Progenitor cell of endocrine pancreas (in vitro differentiated cells): ENCODE results near the gene ADAMTSL3. TPM values are rescaled to one million over a fixed set of nuclear protein-coding genes. Genes with fewer than 3 reads are reported as not detected.

Source experiments
- DNase-seq: peaks from one replicate; pipeline ENCODE4 v3.0.0; 2021; ENCODE audit warnings: low spot score; ENCODE audit not compliant: unreplicated experiment
- H3K27ac Mint-ChIP-seq: 2 replicates; pipeline ENCODE4 v1.8.0; 2021; ENCODE audit warnings: mild to moderate bottlenecking, moderate library complexity, mixed read lengths
- H3K27me3 Mint-ChIP-seq: 2 replicates; pipeline ENCODE4 v1.8.0; 2021; ENCODE audit warnings: mixed read lengths
- H3K36me3 Mint-ChIP-seq: 2 replicates; pipeline ENCODE4 v1.8.0; 2022; ENCODE audit warnings: mixed read lengths; ENCODE audit not compliant: insufficient read depth
- H3K4me1 Mint-ChIP-seq: 2 replicates; pipeline ENCODE4 v1.8.0; 2021; ENCODE audit warnings: low read depth, mixed read lengths
- H3K4me3 Mint-ChIP-seq: 2 replicates; pipeline ENCODE4 v1.8.0; 2021; ENCODE audit warnings: low read depth, mild to moderate bottlenecking, moderate library complexity, mixed read lengths
- H3K9me3 Mint-ChIP-seq: 2 replicates; pipeline ENCODE4 v1.8.0; 2021; ENCODE audit warnings: low read depth, mixed read lengths
- total RNA-seq: library from RNA; stranded (reverse); gene quantifications from 2 replicates; pipeline ENCODE4 v1.2.1, GENCODE V29; 2021
- TF ChIP-seq, protein P1 (sequence below): fragments of 200-600 bp; sonication (generic); IDR thresholded peaks from one replicate; pipeline ENCODE4 v1.5.0; 2021; ENCODE audit warnings: antibody characterized with exemption, mild to moderate bottlenecking; ENCODE audit not compliant: unreplicated experiment

The ADAMTSL3 gene
- total RNA-seq, 1 donor from 2014 or later: 0.24 TPM

GRCh38 chr15:83769411-83769999 lies 115.6 kb downstream of the ADAMTSL3 start:
- no peak overlapping the region for H3K27ac Mint-ChIP-seq
- peaks cover 4% of the 10 kb centered on the region for H3K4me1 Mint-ChIP-seq
- H3K9me3 Mint-ChIP-seq: no peaks in the 10 kb centered on the region
- H3K27me3 Mint-ChIP-seq: no peaks in the 10 kb centered on the region
- no peak overlapping the region for H3K4me3 Mint-ChIP-seq
- H3K36me3 Mint-ChIP-seq: no peaks in the 10 kb centered on the region
- DNase-seq: no peak
- TF ChIP-seq, protein P1, sequence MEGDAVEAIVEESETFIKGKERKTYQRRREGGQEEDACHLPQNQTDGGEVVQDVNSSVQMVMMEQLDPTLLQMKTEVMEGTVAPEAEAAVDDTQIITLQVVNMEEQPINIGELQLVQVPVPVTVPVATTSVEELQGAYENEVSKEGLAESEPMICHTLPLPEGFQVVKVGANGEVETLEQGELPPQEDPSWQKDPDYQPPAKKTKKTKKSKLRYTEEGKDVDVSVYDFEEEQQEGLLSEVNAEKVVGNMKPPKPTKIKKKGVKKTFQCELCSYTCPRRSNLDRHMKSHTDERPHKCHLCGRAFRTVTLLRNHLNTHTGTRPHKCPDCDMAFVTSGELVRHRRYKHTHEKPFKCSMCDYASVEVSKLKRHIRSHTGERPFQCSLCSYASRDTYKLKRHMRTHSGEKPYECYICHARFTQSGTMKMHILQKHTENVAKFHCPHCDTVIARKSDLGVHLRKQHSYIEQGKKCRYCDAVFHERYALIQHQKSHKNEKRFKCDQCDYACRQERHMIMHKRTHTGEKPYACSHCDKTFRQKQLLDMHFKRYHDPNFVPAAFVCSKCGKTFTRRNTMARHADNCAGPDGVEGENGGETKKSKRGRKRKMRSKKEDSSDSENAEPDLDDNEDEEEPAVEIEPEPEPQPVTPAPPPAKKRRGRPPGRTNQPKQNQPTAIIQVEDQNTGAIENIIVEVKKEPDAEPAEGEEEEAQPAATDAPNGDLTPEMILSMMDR: no peak

DNA sequence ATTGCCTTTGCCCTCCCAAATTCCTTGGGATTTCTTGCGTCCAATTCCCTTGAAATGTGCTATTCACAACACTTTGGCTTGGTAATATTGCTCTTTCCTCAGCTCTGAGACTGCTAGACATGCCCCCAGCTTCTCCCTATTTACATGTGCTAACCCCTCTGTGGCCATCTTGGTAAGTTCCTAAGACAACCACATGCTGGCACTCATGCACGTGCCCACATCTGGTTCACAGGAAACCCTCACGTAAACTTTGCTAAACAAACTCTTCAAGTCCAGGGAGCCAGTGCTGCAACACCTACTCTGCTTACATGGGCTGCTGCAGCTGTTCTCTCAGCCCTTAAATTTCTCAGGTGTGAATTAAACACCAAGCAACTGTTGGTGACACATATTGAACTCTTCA lies 121.8 kb downstream of the ADAMTSL3 start:
- no peak overlapping the region for H3K27ac Mint-ChIP-seq
- DNase-seq: no peak
- no peaks in the 10 kb centered on the region for H3K4me1 Mint-ChIP-seq
- TF ChIP-seq, protein P1: no peak
- H3K4me3 Mint-ChIP-seq: no peak overlapping the region
- H3K9me3 Mint-ChIP-seq: peaks cover 6% of the 10 kb centered on the region
- peaks cover 12% of the 10 kb centered on the region for H3K27me3 Mint-ChIP-seq
- H3K36me3 Mint-ChIP-seq: no peaks in the 10 kb centered on the region

DNA sequence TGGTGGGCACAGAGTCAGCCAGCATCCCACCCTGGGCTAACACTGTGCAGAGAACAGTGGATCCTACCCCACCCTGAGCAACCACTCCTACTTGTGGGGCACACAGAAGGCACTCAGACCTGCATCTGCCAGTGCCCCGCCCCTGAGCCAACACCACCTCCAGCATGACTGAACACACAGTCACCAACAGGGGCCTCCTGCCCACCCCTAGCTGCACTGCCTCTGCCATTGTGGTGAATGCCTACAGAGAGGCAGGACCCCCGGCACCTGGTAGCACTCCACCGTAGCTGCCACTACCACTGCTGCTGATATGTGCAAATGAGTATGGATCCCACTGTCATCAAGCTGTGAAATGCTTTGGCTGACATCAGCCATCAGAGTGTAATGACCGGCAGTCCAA lies 123.1 kb downstream of the ADAMTSL3 start:
- DNase-seq: no peak
- Mint-ChIP-seq H3K9me3 (peaks cover 6% of the 10 kb centered on the region), H3K36me3 (no peaks in the 10 kb centered on the region), H3K27me3 (peaks cover 12% of the 10 kb centered on the region), H3K4me1 (no peaks in the 10 kb centered on the region), H3K4me3 (no peak overlapping the region), H3K27ac (no peak overlapping the region)
- TF ChIP-seq, protein P1: no peak

DNA sequence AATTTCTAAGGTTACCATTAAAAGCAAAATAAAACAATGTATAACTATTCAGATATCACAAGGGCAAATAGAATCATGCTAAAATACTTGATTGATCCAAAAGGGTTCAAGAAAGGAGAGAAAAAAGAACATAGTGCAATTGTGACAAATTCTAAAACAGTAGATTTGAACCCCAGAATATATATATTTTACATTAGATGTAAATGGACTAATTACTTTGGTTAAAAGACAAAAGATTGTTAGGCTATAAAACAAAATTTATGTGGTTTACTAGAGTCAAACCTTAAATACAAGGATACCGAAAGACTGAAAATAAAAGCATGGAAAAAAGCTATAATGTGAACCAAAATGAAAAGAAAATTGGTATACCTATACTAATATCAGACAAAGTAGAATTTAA lies 129.3 kb downstream of the ADAMTSL3 start:
- no peak overlapping the region for H3K4me3 Mint-ChIP-seq
- DNase-seq: no peak
- no peak overlapping the region for H3K27ac Mint-ChIP-seq
- peaks cover 4% of the 10 kb centered on the region for H3K27me3 Mint-ChIP-seq
- H3K4me1 Mint-ChIP-seq: no peaks in the 10 kb centered on the region
- TF ChIP-seq, protein P1: no peak
- peaks cover 13% of the 10 kb centered on the region for H3K9me3 Mint-ChIP-seq
- H3K36me3 Mint-ChIP-seq: no peaks in the 10 kb centered on the region

GRCh38 chr15:83784975-83785374 lies 131.1 kb downstream of the ADAMTSL3 start:
- DNase-seq: no peak
- Mint-ChIP-seq H3K27me3 (peaks cover 5% of the 10 kb centered on the region), H3K4me1 (no peaks in the 10 kb centered on the region), H3K27ac (no peak overlapping the region), H3K36me3 (no peaks in the 10 kb centered on the region), H3K4me3 (no peak overlapping the region), H3K9me3 (peaks cover 10% of the 10 kb centered on the region)
- TF ChIP-seq, protein P1: no peak
